ENCODE measurements around the gene HOXA2. TPM values are rescaled to one million over a fixed set of nuclear protein-coding genes. Genes with fewer than 3 reads are reported as not detected.

The HOXA2 gene
- total and polyA plus RNA-seq, 2 of the 13 experiments (the other 11 are each of a cell fraction or from before 2014, with no cell fraction given) = 0.22 to 0.29 TPM

- TF ChIP-seq, protein P1, sequence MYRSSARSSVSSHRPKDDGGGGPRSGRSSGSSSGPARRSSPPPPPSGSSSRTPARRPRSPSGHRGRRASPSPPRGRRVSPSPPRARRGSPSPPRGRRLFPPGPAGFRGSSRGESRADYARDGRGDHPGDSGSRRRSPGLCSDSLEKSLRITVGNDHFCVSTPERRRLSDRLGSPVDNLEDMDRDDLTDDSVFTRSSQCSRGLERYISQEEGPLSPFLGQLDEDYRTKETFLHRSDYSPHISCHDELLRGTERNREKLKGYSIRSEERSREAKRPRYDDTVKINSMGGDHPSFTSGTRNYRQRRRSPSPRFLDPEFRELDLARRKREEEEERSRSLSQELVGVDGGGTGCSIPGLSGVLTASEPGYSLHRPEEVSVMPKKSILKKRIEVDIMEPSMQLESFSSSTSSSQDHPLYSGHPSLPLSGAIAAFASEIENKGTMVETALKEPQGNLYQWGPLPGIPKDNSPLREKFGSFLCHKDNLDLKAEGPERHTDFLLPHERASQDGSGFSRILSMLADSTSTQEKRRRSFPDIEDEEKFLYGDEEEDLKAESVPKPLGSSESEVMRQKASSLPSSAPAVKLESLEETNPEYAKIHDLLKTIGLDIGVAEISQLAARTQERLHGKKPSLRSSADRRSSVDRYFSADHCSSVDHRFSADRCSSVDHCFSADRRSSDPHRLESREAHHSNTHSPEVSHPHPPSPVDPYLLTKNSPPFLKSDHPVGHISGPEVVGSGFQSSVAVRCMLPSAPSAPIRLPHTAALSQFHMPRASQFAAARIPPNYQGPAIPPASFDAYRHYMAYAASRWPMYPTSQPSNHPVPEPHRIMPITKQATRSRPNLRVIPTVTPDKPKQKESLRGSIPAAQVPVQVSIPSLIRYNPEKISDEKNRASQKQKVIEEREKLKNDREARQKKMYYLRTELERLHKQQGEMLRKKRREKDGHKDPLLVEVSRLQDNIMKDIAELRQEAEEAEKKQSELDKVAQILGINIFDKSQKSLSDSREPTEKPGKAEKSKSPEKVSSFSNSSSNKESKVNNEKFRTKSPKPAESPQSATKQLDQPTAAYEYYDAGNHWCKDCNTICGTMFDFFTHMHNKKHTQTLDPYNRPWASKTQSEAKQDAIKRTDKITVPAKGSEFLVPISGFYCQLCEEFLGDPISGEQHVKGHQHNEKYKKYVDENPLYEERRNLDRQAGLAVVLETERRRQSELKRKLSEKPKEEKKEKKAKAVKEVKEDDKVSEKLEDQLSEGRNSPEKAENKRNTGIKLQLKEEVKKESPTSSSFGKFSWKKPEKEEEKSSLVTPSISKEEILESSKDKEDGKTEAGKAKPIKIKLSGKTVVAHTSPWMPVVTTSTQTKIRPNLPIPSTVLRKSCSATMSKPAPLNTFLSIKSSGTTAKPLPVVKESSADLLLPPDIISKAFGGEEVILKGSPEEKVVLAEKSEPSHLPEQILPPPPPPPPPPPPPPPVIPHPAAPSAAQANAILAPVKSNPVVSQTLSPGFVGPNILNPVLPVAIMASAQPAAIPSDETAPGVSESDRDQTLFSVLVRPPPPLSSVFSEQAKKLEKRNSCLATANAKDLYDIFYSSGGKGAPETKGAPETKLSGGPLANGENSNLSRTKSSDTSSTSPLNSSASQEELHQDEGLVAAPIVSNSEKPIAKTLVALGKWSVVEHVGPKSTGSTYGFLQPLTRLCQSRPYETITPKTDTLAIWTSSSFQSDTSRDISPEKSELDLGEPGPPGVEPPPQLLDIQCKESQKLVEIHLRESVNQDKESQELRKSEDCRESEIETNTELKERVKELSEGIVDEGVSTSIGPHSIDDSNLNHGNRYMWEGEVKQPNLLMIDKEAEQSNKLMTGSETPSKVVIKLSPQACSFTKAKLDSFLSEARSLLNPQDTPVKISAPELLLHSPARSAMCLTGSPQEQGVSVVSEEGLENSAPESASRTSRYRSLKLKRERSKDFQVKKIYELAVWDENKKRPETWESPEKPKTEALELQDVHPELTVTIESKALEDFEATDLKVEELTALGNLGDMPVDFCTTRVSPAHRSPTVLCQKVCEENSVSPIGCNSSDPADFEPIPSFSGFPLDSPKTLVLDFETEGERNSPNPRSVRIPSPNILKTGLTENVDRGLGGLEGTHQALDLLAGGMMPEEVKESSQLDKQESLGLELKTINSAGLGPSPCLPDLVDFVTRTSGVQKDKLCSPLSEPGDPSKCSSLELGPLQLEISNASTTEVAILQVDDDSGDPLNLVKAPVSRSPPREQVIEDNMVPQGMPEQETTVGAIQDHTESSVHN (CRISPR knock-in tag; IDR thresholded peaks at IDR 0.05) = no peak
- TF ChIP-seq ZNF879 (CRISPR knock-in tag; IDR thresholded peaks at IDR 0.05) (no peak), AGO2 (optimal IDR thresholded peaks at IDR 0.05; ENCODE audit: low read depth, low read length) (peak; percentile 92), ZFP82 (CRISPR knock-in tag; IDR thresholded peaks at IDR 0.05; ENCODE audit: borderline replicate concordance) (no peak)
These were observed 12.9 kb upstream of the HOXA2 start (continued) for GRCh38 chr7:27115221-27116026.

Measured in HepG2 (cell line).